GM21529 (cell line): ENCODE results near the gene SLC2A1.
"Not testable (repeated sequence)": the region's sequence is repeated elsewhere in the genome, so short reads cannot be mapped to it uniquely, and the experiment has no call there.

Experiments
- ATAC-seq: cut with Tn5 transposase; IDR thresholded peaks from one replicate; pipeline ENCODE4 v1.9.1; 2021; ENCODE audit not compliant: unreplicated experiment

The SLC2A1 gene

GRCh38 chr1:42910985-42911384 is 47.7 kb downstream of the SLC2A1 start:
- ATAC-seq = no peak

- no peak for ATAC-seq
Observed at GRCh38 chr1:42908046-42908445, 50.6 kb downstream of the SLC2A1 start.

GRCh38 chr1:42904434-42904833 is 54.2 kb downstream of the SLC2A1 start:
- ATAC-seq = no peak

GRCh38 chr1:42899960-42900359 is 58.7 kb downstream of the SLC2A1 start:
- not testable (repeated sequence) for ATAC-seq

GRCh38 chr1:42891465-42892138 is 67.1 kb downstream of the SLC2A1 start:
- no peak for ATAC-seq

GRCh38 chr1:42889264-42889663 is 69.4 kb downstream of the SLC2A1 start:
- ATAC-seq = no peak

- ATAC-seq = no peak
Observed at GRCh38 chr1:42888013-42888633, 70.5 kb downstream of the SLC2A1 start.

GRCh38 chr1:42887366-42887765 is 71.3 kb downstream of the SLC2A1 start:
- ATAC-seq = no peak

- no peak for ATAC-seq
Observed at GRCh38 chr1:42886800-42887199, 71.9 kb downstream of the SLC2A1 start.

- no peak for ATAC-seq
Observed at GRCh38 chr1:42886046-42886739, 72.5 kb downstream of the SLC2A1 start.

GRCh38 chr1:42880384-42880783 is 78.3 kb downstream of the SLC2A1 start:
- ATAC-seq = no peak

GRCh38 chr1:42877380-42877779 is 81.3 kb downstream of the SLC2A1 start:
- ATAC-seq = no peak

- ATAC-seq = no peak
Observed at GRCh38 chr1:42876009-42876408, 82.7 kb downstream of the SLC2A1 start.
